IMR-90 (cell line): ENCODE data around the gene CALM1. TPM values are rescaled to one million over a fixed set of nuclear protein-coding genes. Genes with fewer than 3 reads are reported as not detected.

Experiments used
- ATAC-seq: fragments of 200-7000 bp; cut with Tn5 transposase; 2 replicates; pipeline ENCODE4 v1.9.1; 2020; ENCODE audit warnings: low read depth, mild to moderate bottlenecking, moderate library complexity
- BruUV-seq: library from RNA; stranded (reverse); fragments of 400-500 nt; replicated peaks from 2 replicates; lab custom pipeline; 2021; lab: Mats Ljungman, UMichigan
- CTCF ChIA-PET: fragments of 300-600 bp; formaldehyde crosslinking; extraction: SDS; loops from one replicate; lab custom pipeline; 2021; ENCODE audit warnings: antibody characterized with exemption; lab: Yijun Ruan, JAX
- POLR2A ChIA-PET: fragments of 300-600 bp; sonication (Branson Sonifier 250); formaldehyde crosslinking; loops from one replicate; lab custom pipeline; 2022; ENCODE audit warnings: antibody characterized with exemption; ENCODE audit not compliant: unreplicated experiment; lab: Charles Lee
- DNase-seq: peaks from one replicate; pipeline ENCODE4 v3.0.0; 2013
- H2AFZ ChIP-seq: replicated peaks from 2 replicates; pipeline ENCODE3; 2013; ENCODE audit warnings: low read length, mild to moderate bottlenecking; ENCODE audit not compliant: poor library complexity
- H2AK5ac ChIP-seq: 2 replicates; pipeline ENCODE4 v1.6.1; 2013; ENCODE audit warnings: low read depth, low read length, inconsistent platforms
- H2AK9ac ChIP-seq: replicated peaks from 2 replicates; pipeline ENCODE3; 2013; ENCODE audit warnings: mild to moderate bottlenecking, low read depth, low read length, moderate library complexity; ENCODE audit not compliant: poor library complexity
- H2BK120ac ChIP-seq: 2 replicates; pipeline ENCODE4 v1.6.1; 2013; ENCODE audit warnings: low read depth, low read length, inconsistent platforms
- H2BK15ac ChIP-seq: 3 replicates; pipeline ENCODE4 v1.6.1; 2013; ENCODE audit warnings: low read depth, low read length, inconsistent platforms
- H2BK20ac ChIP-seq: 2 replicates; pipeline ENCODE4 v1.6.1; 2013; ENCODE audit warnings: low read depth, mild to moderate bottlenecking, inconsistent platforms, low read length, moderate library complexity
- H2BK5ac ChIP-seq: 2 replicates; pipeline ENCODE4 v1.6.1; 2013; ENCODE audit warnings: mild to moderate bottlenecking, low read depth, low read length, inconsistent platforms; ENCODE audit not compliant: poor library complexity, severe bottlenecking
- H3K14ac ChIP-seq: replicated peaks from 2 replicates; pipeline ENCODE4 v1.6.1; 2013; ENCODE audit warnings: low read depth, low read length, inconsistent platforms
- H3K18ac ChIP-seq: 2 replicates; pipeline ENCODE4 v1.6.1; 2013; ENCODE audit warnings: low read depth, low read length, control low read depth
- H3K23ac ChIP-seq: 2 replicates; pipeline ENCODE4 v1.6.1; 2013; ENCODE audit warnings: low read depth, low read length, inconsistent platforms
- H3K27ac ChIP-seq: 2 replicates; pipeline ENCODE4 v1.5.1; 2013; ENCODE audit warnings: mild to moderate bottlenecking, control low read depth, low read length; ENCODE audit not compliant: insufficient read depth
- H3K27me3 ChIP-seq: 2 replicates; pipeline ENCODE4 v1.6.1; 2013; ENCODE audit warnings: low read length; ENCODE audit not compliant: control insufficient read depth, insufficient read depth
- H3K36me3 ChIP-seq: 2 replicates; pipeline ENCODE4 v1.6.1; 2013; ENCODE audit warnings: low read length, mixed read lengths; ENCODE audit not compliant: control insufficient read depth, insufficient read depth
- H3K4ac ChIP-seq: 2 replicates; pipeline ENCODE4 v1.6.1; 2013; ENCODE audit warnings: low read depth, low read length, inconsistent platforms
- H3K4me1 ChIP-seq: 2 replicates; pipeline ENCODE4 v1.6.1; 2013; ENCODE audit warnings: low read length, mixed read lengths; ENCODE audit not compliant: control insufficient read depth, insufficient read depth
- H3K4me2 ChIP-seq: 2 replicates; pipeline ENCODE4 v1.6.1; 2013; ENCODE audit warnings: low read depth, mild to moderate bottlenecking, control low read depth, low read length, moderate library complexity
- H3K4me3 ChIP-seq: 2 replicates; pipeline ENCODE4 v1.5.1; 2013; ENCODE audit warnings: low read depth, mild to moderate bottlenecking, control low read depth, low read length, moderate library complexity; ENCODE audit not compliant: insufficient read depth
- H3K56ac ChIP-seq: 2 replicates; pipeline ENCODE4 v1.6.1; 2013; ENCODE audit warnings: low read length, inconsistent platforms; ENCODE audit not compliant: insufficient read depth; ENCODE audit errors: extremely low read depth
- H3K79me1 ChIP-seq, 2 experiments: 2 replicates each; pipeline ENCODE4 v1.6.1; 2013; ENCODE audit warnings: low read length in 2 of 2, inconsistent platforms in 1 of 2, low read depth in 1 of 2
- H3K9ac ChIP-seq: 2 replicates; pipeline ENCODE4 v1.6.1; 2013; ENCODE audit warnings: low read depth, low read length, control low read depth
- H3K9me1 ChIP-seq: 2 replicates; pipeline ENCODE4 v1.6.1; 2013; ENCODE audit warnings: low read length, inconsistent platforms; ENCODE audit not compliant: insufficient read depth
- H3K9me3 ChIP-seq: 2 replicates; pipeline ENCODE4 v1.6.1; 2013; ENCODE audit warnings: low read length; ENCODE audit not compliant: control insufficient read depth, insufficient read depth
- H4K20me1 ChIP-seq: 2 replicates; pipeline ENCODE4 v1.6.1; 2013; ENCODE audit warnings: low read length, inconsistent platforms; ENCODE audit not compliant: insufficient read depth
- H4K5ac ChIP-seq: 2 replicates; pipeline ENCODE4 v1.6.1; 2013; ENCODE audit warnings: mild to moderate bottlenecking, low read depth, low read length, control low read depth
- H4K8ac ChIP-seq, 2 experiments: 2 replicates each; pipeline ENCODE4 v1.6.1; 2013; ENCODE audit warnings: low read depth in 2 of 2, low read length in 2 of 2, control low read depth in 1 of 2, inconsistent platforms in 1 of 2
- H4K91ac ChIP-seq: 2 replicates; pipeline ENCODE4 v1.6.1; 2013; ENCODE audit warnings: low read depth, low read length, inconsistent platforms; ENCODE audit not compliant: insufficient read depth
- CHD1 ChIP-seq: IDR thresholded peaks from 2 replicates; pipeline ENCODE4 v1.6.1; 2012; ENCODE audit warnings: low read depth, low read length, improper control_type of control experiment
- WGBS, 2 experiments: methylation state at CpG; one replicate each; pipeline versions ENCODE4 v1.1.5 to v1.1.7; 2013; ENCODE audit warnings: missing lambda C conversion rate in 2 of 2; ENCODE audit not compliant: insufficient read length in 1 of 2; ENCODE audit errors: extremely low coverage in 2 of 2; 5-methylcytosine and 5-hydroxymethylcytosine counted together
- dilution Hi-C: fragments of 300-500 bp; cut with HindIII; formaldehyde crosslinking; loops from one replicate; pipeline ENCODE4 v1.14.3; 2018; ENCODE audit warnings: low sequenced_read_pairs; ENCODE audit not compliant: unreplicated experiment
- in situ Hi-C: fragments of 300-500 bp; cut with MboI; formaldehyde crosslinking; loops from 3 replicates; pipeline ENCODE4 v1.14.3; 2019; ENCODE audit warnings: low sequenced_read_pairs, inconsistent platforms, mixed read lengths
- intact Hi-C: fragments of 100-400 bp; cut with micrococcal nuclease; formaldehyde crosslinking; loops from 2 replicates; pipeline ENCODE4 v1.10.0; 2022
- polyA plus RNA-seq, 3 experiments: library from polyadenylated mRNA; depleted of rRNA; stranded (reverse); fragments of >200 nt; gene quantifications; 2 replicates each; pipeline ENCODE4 v1.2.3, GENCODE V29; 2012; ENCODE audit warnings: low replicate concordance in 1 of 3
- total RNA-seq: library from RNA; depleted of rRNA; stranded (reverse); fragments of >200 nt; gene quantifications from 2 replicates; pipeline ENCODE4 v1.2.3, GENCODE V29; 2012

Gene CALM1
- total and polyA plus RNA-seq, 2 of the 4 experiments (the other 2 are of a cell fraction), result 72.9 to 188 TPM

- Histone ChIP-seq H3K4me3 (no peak overlapping the region), H2AK5ac (no peak overlapping the region), H3K36me3 (no peaks in the 10 kb centered on the region), H3K9me1 (no peaks in the 10 kb centered on the region), H2BK5ac (no peak overlapping the region), H3K56ac (no peak overlapping the region), H3K27ac (no peak overlapping the region), H3K27me3 (no peaks in the 10 kb centered on the region), H3K14ac (no peak overlapping the region), H2AFZ (no peak overlapping the region), H3K9me3 (no peaks in the 10 kb centered on the region), H3K9ac (no peak overlapping the region), H3K23ac (no peak overlapping the region), H2BK120ac (no peak overlapping the region), H2BK20ac (no peak overlapping the region), H2BK15ac (no peak overlapping the region), H3K4me2 (no peak overlapping the region), H3K4ac (no peak overlapping the region), H4K5ac (no peak overlapping the region), H3K79me1 (no peaks in the 10 kb centered on the region), H2AK9ac (no peak overlapping the region), H4K91ac (no peak overlapping the region), H3K4me1 (peaks cover 2% of the 10 kb centered on the region; the same call in 1 of the 2 replicates), H4K8ac (no peak overlapping the region), H4K20me1 (no peaks in the 10 kb centered on the region), H3K18ac (no peak overlapping the region)
- no TSS peak for BruUV-seq
- in situ Hi-C loops (loop anchor here (25.0 kb wide), 1 partner anchor 786 kb away; no protein-coding TSS in a partner anchor), intact Hi-C loops (no loop called here), dilution Hi-C loops (no loop called here)
- POLR2A ChIA-PET, result no interaction called here
- ATAC-seq (no peak), DNase-seq (no peak)
- no peak for TF ChIP-seq CHD1
- WGBS, 2 experiments, result no CpG with 5 or more reads among the region's 4 CpGs
- CTCF ChIA-PET, result no interaction called here
Measured at GRCh38 chr14:90375934-90376333, 20.9 kb upstream of the CALM1 start.
